ENCODE results near the gene NTRK3.

Gene NTRK3

GRCh38 chr15:88264622-88265021, 8.1 kb upstream of the NTRK3 start:
- TF ChIP-seq REST (IDR thresholded peaks at IDR 0.05; ENCODE audit: insufficient read depth in 1 of 2, low read depth in 2 of 2, low read length in 2 of 2) (no peak), SIN3A (IDR thresholded peaks at IDR 0.05; ENCODE audit: borderline replicate concordance, insufficient read depth, low read length) (no peak), POLR2AphosphoS5 (IDR thresholded peaks at IDR 0.05; ENCODE audit: low read depth, low read length) (no peak), TAF1 (IDR thresholded peaks at IDR 0.05; ENCODE audit: borderline replicate concordance, insufficient read depth, low read length) (no peak), FOXP2 (optimal IDR thresholded peaks at IDR 0.05; ENCODE audit: borderline replicate concordance, extremely low read depth, extremely low read length, insufficient read depth) (no peak)

- TF ChIP-seq POLR2AphosphoS5 (IDR thresholded peaks at IDR 0.05; ENCODE audit: low read depth, low read length), result no peak
- no peak for TF ChIP-seq SIN3A (IDR thresholded peaks at IDR 0.05; ENCODE audit: borderline replicate concordance, insufficient read depth, low read length)
- no peak for TF ChIP-seq FOXP2 (optimal IDR thresholded peaks at IDR 0.05; ENCODE audit: borderline replicate concordance, extremely low read depth, extremely low read length, insufficient read depth)
- TF ChIP-seq REST (IDR thresholded peaks at IDR 0.05; ENCODE audit: insufficient read depth in 1 of 2, low read depth in 2 of 2, low read length in 2 of 2), result no peak
- no peak for TF ChIP-seq TAF1 (IDR thresholded peaks at IDR 0.05; ENCODE audit: borderline replicate concordance, insufficient read depth, low read length)
These were observed 5.5 kb upstream of the NTRK3 start for GRCh38 chr15:88262064-88262463.

- no peak for TF ChIP-seq POLR2AphosphoS5 (IDR thresholded peaks at IDR 0.05; ENCODE audit: low read depth, low read length)
- TF ChIP-seq FOXP2 (optimal IDR thresholded peaks at IDR 0.05; ENCODE audit: borderline replicate concordance, extremely low read depth, extremely low read length, insufficient read depth), result no peak
- no peak for TF ChIP-seq TAF1 (IDR thresholded peaks at IDR 0.05; ENCODE audit: borderline replicate concordance, insufficient read depth, low read length)
- no peak for TF ChIP-seq REST (IDR thresholded peaks at IDR 0.05; ENCODE audit: insufficient read depth in 1 of 2, low read depth in 2 of 2, low read length in 2 of 2)
- no peak for TF ChIP-seq SIN3A (IDR thresholded peaks at IDR 0.05; ENCODE audit: borderline replicate concordance, insufficient read depth, low read length)
These were observed 1.6 kb upstream of the NTRK3 start for GRCh38 chr15:88258093-88258641.

GRCh38 chr15:88257311-88258092, 963 bp upstream of the NTRK3 start:
- TF ChIP-seq REST (IDR thresholded peaks at IDR 0.05; ENCODE audit: insufficient read depth in 1 of 2, low read depth in 2 of 2, low read length in 2 of 2) (no peak), POLR2AphosphoS5 (IDR thresholded peaks at IDR 0.05; ENCODE audit: low read depth, low read length) (no peak), TAF1 (IDR thresholded peaks at IDR 0.05; ENCODE audit: borderline replicate concordance, insufficient read depth, low read length) (no peak), FOXP2 (optimal IDR thresholded peaks at IDR 0.05; ENCODE audit: borderline replicate concordance, extremely low read depth, extremely low read length, insufficient read depth) (no peak), SIN3A (IDR thresholded peaks at IDR 0.05; ENCODE audit: borderline replicate concordance, insufficient read depth, low read length) (no peak)

All from PFSK-1 (cell line).